ENCODE results near the gene SULT1A3.
"Not testable (repeated sequence)": the region's sequence is repeated elsewhere in the genome, so short reads cannot be mapped to it uniquely, and the experiment has no call there.

GRCh38 chr16:30193098-30193497 lies 6.0 kb upstream of the SULT1A3 start:
- TF ChIP-seq, protein P1, sequence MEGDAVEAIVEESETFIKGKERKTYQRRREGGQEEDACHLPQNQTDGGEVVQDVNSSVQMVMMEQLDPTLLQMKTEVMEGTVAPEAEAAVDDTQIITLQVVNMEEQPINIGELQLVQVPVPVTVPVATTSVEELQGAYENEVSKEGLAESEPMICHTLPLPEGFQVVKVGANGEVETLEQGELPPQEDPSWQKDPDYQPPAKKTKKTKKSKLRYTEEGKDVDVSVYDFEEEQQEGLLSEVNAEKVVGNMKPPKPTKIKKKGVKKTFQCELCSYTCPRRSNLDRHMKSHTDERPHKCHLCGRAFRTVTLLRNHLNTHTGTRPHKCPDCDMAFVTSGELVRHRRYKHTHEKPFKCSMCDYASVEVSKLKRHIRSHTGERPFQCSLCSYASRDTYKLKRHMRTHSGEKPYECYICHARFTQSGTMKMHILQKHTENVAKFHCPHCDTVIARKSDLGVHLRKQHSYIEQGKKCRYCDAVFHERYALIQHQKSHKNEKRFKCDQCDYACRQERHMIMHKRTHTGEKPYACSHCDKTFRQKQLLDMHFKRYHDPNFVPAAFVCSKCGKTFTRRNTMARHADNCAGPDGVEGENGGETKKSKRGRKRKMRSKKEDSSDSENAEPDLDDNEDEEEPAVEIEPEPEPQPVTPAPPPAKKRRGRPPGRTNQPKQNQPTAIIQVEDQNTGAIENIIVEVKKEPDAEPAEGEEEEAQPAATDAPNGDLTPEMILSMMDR (conservative IDR thresholded peaks at IDR 0.05; ENCODE audit: low read depth, low read length): not testable (repeated sequence)
- TF ChIP-seq EZH2phosphoT487 (IDR thresholded peaks at IDR 0.05; ENCODE audit: borderline replicate concordance, low read length); EZH2 (IDR thresholded peaks at IDR 0.05; ENCODE audit: low read length, unreplicated experiment): not testable (repeated sequence)
